HFFc6 (cell line): ENCODE results near the gene TYRO3. TPM values are rescaled to one million over a fixed set of nuclear protein-coding genes. Genes with fewer than 3 reads are reported as not detected.

ENCODE experiments used
- DNase-seq: peaks from one replicate; pipeline ENCODE4 v3.0.0-alpha.2; 2018
- H3K27ac Mint-ChIP-seq: 2 replicates; pipeline ENCODE4 v1.8.0; 2020; ENCODE audit warnings: mild to moderate bottlenecking, mixed read lengths
- H3K27me3 Mint-ChIP-seq: 2 replicates; pipeline ENCODE4 v1.8.0; 2021; ENCODE audit warnings: mild to moderate bottlenecking, moderate library complexity, mixed read lengths; ENCODE audit not compliant: insufficient read depth
- H3K36me3 Mint-ChIP-seq: 2 replicates; pipeline ENCODE4 v1.8.0; 2021; ENCODE audit warnings: low read depth, mixed read lengths
- H3K4me1 Mint-ChIP-seq: 2 replicates; pipeline ENCODE4 v1.8.0; 2020; ENCODE audit warnings: low read depth, mixed read lengths
- H3K4me3 Mint-ChIP-seq: 2 replicates; pipeline ENCODE4 v1.8.0; 2020; ENCODE audit warnings: mild to moderate bottlenecking, moderate library complexity, mixed read lengths
- H3K9me3 Mint-ChIP-seq: 2 replicates; pipeline ENCODE4 v1.8.0; 2020; ENCODE audit warnings: mild to moderate bottlenecking, mixed read lengths
- CTCF ChIP-seq: fragments of 200-600 bp; sonication (generic); IDR thresholded peaks from 2 replicates; pipeline ENCODE4 v1.5.0; 2021; ENCODE audit warnings: antibody characterized with exemption, mild to moderate bottlenecking
- total RNA-seq, 6 experiments: library from RNA; stranded (reverse); fragmentation: NEBNext Ultra II Directional; extraction: Animal tissue kit (Norgen Biotek cat#: 25700); gene quantifications; 2 replicates in 1 of 6; 3 replicates in 5 of 6; pipeline ENCODE4 v1.2.3, GENCODE V29; 2021

Gene TYRO3
- total RNA-seq, 6 experiments from 2014 or later, result 16.6 to 27.6 (median 21.9) TPM

- no peaks in the 10 kb centered on the region for H3K9me3 Mint-ChIP-seq
- H3K27me3 Mint-ChIP-seq, result peaks cover 1% of the 10 kb centered on the region; the same call in 1 of the 2 replicates
- no peaks in the 10 kb centered on the region for H3K36me3 Mint-ChIP-seq
- H3K27ac Mint-ChIP-seq, result no peak overlapping the region
- no peak for TF ChIP-seq CTCF
- no peak for DNase-seq
- H3K4me1 Mint-ChIP-seq, result peaks cover 24% of the 10 kb centered on the region
- H3K4me3 Mint-ChIP-seq, result peak overlapping the region; percentile 88
Observed at GRCh38 chr15:41560572-41560874, 1.5 kb downstream of the TYRO3 start.

GRCh38 chr15:41561104-41561776, 2.2 kb downstream of the TYRO3 start:
- Mint-ChIP-seq H3K4me3 (no peak overlapping the region), H3K9me3 (no peaks in the 10 kb centered on the region), H3K36me3 (no peaks in the 10 kb centered on the region), H3K27ac (no peak overlapping the region), H3K27me3 (peaks cover 1% of the 10 kb centered on the region; the same call in 1 of the 2 replicates), H3K4me1 (peaks cover 24% of the 10 kb centered on the region)
- no peak for DNase-seq
- TF ChIP-seq CTCF, result no peak

GRCh38 chr15:41561777-41562145, 2.7 kb downstream of the TYRO3 start:
- H3K36me3 Mint-ChIP-seq, result no peaks in the 10 kb centered on the region
- H3K4me1 Mint-ChIP-seq, result peaks cover 24% of the 10 kb centered on the region
- peaks cover 1% of the 10 kb centered on the region; the same call in 1 of the 2 replicates for H3K27me3 Mint-ChIP-seq
- H3K4me3 Mint-ChIP-seq, result no peak overlapping the region
- no peak for DNase-seq
- no peak overlapping the region for H3K27ac Mint-ChIP-seq
- no peaks in the 10 kb centered on the region for H3K9me3 Mint-ChIP-seq
- no peak for TF ChIP-seq CTCF

- Mint-ChIP-seq H3K27me3 (peaks cover 1% of the 10 kb centered on the region; the same call in 1 of the 2 replicates), H3K27ac (no peak overlapping the region), H3K4me3 (no peak overlapping the region), H3K36me3 (no peaks in the 10 kb centered on the region), H3K4me1 (peaks cover 24% of the 10 kb centered on the region), H3K9me3 (no peaks in the 10 kb centered on the region)
- no peak for DNase-seq
- no peak for TF ChIP-seq CTCF
Observed at GRCh38 chr15:41562244-41562643, 3.2 kb downstream of the TYRO3 start.

- Mint-ChIP-seq H3K9me3 (no peaks in the 10 kb centered on the region), H3K4me1 (peaks cover 20% of the 10 kb centered on the region), H3K27ac (no peak overlapping the region), H3K36me3 (no peaks in the 10 kb centered on the region), H3K4me3 (no peak overlapping the region), H3K27me3 (peaks cover 1% of the 10 kb centered on the region; the same call in 1 of the 2 replicates)
- no peak for DNase-seq
- TF ChIP-seq CTCF, result no peak
Observed at GRCh38 chr15:41562784-41563198, 3.8 kb downstream of the TYRO3 start.
